HL-60 (cell line): ENCODE results near the gene THNSL1.
"Not testable (repeated sequence)": the region's sequence is repeated elsewhere in the genome, so short reads cannot be mapped to it uniquely, and the experiment has no call there.

ENCODE experiments used
- DNase-seq, 2 experiments: peaks; one replicate each; pipeline ENCODE4 v3.0.0-alpha.2; 2010 to 2020; ENCODE audit warnings: low read depth in 1 of 2, low spot score in 1 of 2
- H3K27ac ChIP-seq: fragments of 250-450 bp; sonication (Bioruptor Pico); replicated peaks from 2 replicates; pipeline ENCODE4 v1.5.1; 2020; ENCODE audit warnings: mild to moderate bottlenecking, moderate library complexity
- H3K27me3 ChIP-seq: fragments of 250-450 bp; sonication (Bioruptor Pico); 2 replicates; pipeline ENCODE4 v1.5.1; 2021; ENCODE audit warnings: mild to moderate bottlenecking, moderate library complexity; ENCODE audit not compliant: insufficient read depth, poor library complexity, severe bottlenecking
- H3K4me3 ChIP-seq: replicated peaks from 2 replicates; pipeline ENCODE4 v1.5.1; 2011; ENCODE audit warnings: mild to moderate bottlenecking, control low read depth, low read length; ENCODE audit not compliant: insufficient read depth
- GABPA ChIP-seq: IDR thresholded peaks from 2 replicates; pipeline ENCODE4 v1.6.1; 2012; ENCODE audit warnings: low read depth
- POLR2AphosphoS5 ChIP-seq: IDR thresholded peaks from 2 replicates; pipeline ENCODE4 v1.6.1; 2012; ENCODE audit warnings: low read depth
- REST ChIP-seq: IDR thresholded peaks from 2 replicates; pipeline ENCODE4 v1.6.1; 2012; ENCODE audit warnings: low read depth; ENCODE audit not compliant: insufficient replicate concordance
- SPI1 ChIP-seq: IDR thresholded peaks from 2 replicates; pipeline ENCODE4 v1.6.1; 2012; ENCODE audit warnings: low read depth, mild to moderate bottlenecking, borderline replicate concordance
- TF ChIP-seq, protein P1 (sequence below): IDR thresholded peaks from one replicate; pipeline ENCODE4 v1.5.1; 2011; ENCODE audit warnings: low read length, control low read depth, inconsistent platforms; ENCODE audit not compliant: insufficient read depth

Gene THNSL1

GRCh38 chr10:24995072-24995471, 21.3 kb upstream of the THNSL1 start:
- TF ChIP-seq REST (no peak), GABPA (no peak), SPI1 (no peak), POLR2AphosphoS5 (no peak)
- TF ChIP-seq, protein P1, sequence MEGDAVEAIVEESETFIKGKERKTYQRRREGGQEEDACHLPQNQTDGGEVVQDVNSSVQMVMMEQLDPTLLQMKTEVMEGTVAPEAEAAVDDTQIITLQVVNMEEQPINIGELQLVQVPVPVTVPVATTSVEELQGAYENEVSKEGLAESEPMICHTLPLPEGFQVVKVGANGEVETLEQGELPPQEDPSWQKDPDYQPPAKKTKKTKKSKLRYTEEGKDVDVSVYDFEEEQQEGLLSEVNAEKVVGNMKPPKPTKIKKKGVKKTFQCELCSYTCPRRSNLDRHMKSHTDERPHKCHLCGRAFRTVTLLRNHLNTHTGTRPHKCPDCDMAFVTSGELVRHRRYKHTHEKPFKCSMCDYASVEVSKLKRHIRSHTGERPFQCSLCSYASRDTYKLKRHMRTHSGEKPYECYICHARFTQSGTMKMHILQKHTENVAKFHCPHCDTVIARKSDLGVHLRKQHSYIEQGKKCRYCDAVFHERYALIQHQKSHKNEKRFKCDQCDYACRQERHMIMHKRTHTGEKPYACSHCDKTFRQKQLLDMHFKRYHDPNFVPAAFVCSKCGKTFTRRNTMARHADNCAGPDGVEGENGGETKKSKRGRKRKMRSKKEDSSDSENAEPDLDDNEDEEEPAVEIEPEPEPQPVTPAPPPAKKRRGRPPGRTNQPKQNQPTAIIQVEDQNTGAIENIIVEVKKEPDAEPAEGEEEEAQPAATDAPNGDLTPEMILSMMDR = no peak
- no peak overlapping the region for H3K27ac ChIP-seq
- H3K4me3 ChIP-seq = no peak overlapping the region

DNA sequence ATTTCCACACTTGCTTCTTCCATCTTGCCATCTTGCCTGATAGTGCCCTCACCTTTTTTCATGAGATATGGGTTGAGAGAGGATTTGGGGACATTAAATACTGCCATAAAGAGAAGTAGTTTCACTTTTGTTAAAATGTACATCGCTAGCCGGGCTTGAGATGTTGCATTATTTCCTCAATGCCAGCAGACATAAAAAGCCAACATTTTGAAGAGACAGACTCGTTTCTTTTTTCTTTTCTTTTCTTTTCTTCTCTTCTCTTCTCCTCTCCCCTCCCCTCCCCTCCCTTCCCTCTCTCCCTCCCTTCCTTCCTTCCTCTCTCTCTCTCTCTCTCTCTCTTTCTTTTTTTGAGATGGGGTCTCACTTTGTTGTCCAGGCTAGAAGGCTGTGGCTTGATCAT, 18.4 kb upstream of the THNSL1 start:
- TF ChIP-seq POLR2AphosphoS5 = no peak
- no peak for TF ChIP-seq GABPA
- TF ChIP-seq SPI1 = no peak
- TF ChIP-seq, protein P1 = no peak
- TF ChIP-seq REST = no peak
- no peaks in the 10 kb centered on the region for H3K27me3 ChIP-seq
- no peak for DNase-seq
- no peak overlapping the region for H3K27ac ChIP-seq
- no peak overlapping the region for H3K4me3 ChIP-seq

More at GRCh38 chr10:24995072-24995471, 21.3 kb upstream of the THNSL1 start:
- DNase-seq = no peak
- no peaks in the 10 kb centered on the region for H3K27me3 ChIP-seq

DNA sequence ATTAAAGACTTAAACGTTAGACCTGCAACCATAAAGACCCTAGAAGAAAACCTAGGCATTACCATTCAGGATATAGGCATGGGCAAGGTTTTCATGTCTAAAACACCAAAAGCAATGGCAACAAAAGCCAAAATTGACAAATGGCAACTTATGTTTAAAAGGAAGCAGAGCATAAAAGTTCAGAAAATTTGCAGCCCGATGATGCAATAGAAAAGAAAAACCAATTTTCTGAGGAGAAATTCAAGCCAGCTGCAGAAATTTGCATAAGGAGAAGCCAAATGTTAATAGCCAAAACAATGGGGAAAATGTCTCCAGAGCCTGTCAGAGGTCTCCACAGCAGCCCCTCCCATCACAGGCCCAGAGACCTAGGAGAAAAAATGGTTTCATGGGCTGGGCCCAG, 4.8 kb upstream of the THNSL1 start:
- not testable (repeated sequence) for H3K27me3 ChIP-seq, H3K4me3 ChIP-seq, DNase-seq, H3K27ac ChIP-seq

DNA sequence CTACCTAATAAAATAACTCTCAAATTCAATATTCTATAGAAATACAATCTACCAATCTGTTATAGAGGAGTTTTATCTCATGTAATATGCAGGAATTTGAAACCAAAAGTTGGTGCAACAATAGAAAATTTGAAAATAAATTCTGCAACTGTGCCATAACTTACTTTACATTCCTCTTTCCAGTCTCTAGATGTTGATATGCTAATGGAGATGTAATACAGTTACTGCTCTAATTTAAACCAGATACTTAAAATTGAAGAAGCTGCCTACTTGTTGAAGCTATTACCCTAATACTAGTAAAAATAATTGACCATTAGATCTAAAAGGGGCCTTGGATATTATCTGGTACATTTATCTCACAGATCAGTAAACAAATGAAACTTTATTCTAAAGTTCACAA, 1.8 kb upstream of the THNSL1 start:
- no peak for DNase-seq
- no peak for TF ChIP-seq GABPA
- no peak overlapping the region for H3K4me3 ChIP-seq
- no peaks in the 10 kb centered on the region for H3K27me3 ChIP-seq
- H3K27ac ChIP-seq = no peak overlapping the region

DNA sequence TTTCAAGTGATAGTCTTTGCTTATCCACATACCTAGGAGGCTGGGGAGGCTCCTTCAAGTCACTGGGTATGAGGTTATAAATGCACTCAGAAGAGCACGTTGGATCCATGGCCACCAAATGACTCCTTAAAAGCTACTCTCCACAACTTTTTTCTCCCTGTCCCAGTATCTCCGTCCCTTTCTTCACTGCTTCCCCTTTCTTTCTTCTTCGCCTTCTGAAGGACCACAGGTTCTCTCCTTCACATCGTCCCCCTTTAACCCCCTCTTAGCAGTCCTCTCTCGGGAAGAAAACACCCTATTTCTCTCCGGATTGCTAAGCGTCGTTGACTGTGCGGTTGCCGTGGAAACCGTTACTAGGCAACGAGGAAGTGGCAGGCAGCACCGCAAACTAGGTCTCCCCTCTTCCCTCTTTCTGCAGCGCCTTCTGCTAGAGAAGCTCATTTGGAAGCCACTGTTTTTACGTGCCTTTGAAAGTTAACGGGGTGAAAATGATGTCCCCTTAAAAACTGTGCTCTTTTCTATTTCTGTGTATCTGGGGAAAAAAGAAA, 510 bp upstream of the THNSL1 start, which contains the start of gene ENKUR:
Gene ENKUR (minus strand): TSS at position 331 of the 548 bp plus-strand sequence. CDS start 222 bp downstream, at position 109.
- Histone ChIP-seq H3K27ac (no peak within 1 kb of the TSS), H3K27me3 (no peaks in the 10 kb centered on the region), H3K4me3 (no peak within 1 kb of the TSS)
- TF ChIP-seq GABPA (no peak), REST (no peak), SPI1 (peak; percentile 10; the same call in 1 of the 2 replicates), POLR2AphosphoS5 (no peak)
- TF ChIP-seq, protein P1 = no peak
- peak; percentile 7 to 67 for DNase-seq
